Type B pancreatic cell (in vitro differentiated cells): ENCODE results near the gene PPIH. TPM values are rescaled to one million over a fixed set of nuclear protein-coding genes. Genes with fewer than 3 reads are reported as not detected.
"Not testable (repeated sequence)": the region's sequence is repeated elsewhere in the genome, so short reads cannot be mapped to it uniquely, and the experiment has no call there.

Experiments
- DNase-seq: peaks from one replicate; pipeline ENCODE4 v3.0.0; 2021; ENCODE audit warnings: mixed read lengths; ENCODE audit not compliant: unreplicated experiment; ENCODE audit errors: extremely low spot score
- H3K27ac Mint-ChIP-seq: 2 replicates; pipeline ENCODE4 v1.8.0; 2021; ENCODE audit warnings: mild to moderate bottlenecking, mixed read lengths
- H3K27me3 Mint-ChIP-seq: 2 replicates; pipeline ENCODE4 v1.8.0; 2021; ENCODE audit warnings: mixed read lengths
- H3K36me3 Mint-ChIP-seq: 2 replicates; pipeline ENCODE4 v1.8.0; 2021; ENCODE audit warnings: mixed read lengths
- H3K4me1 Mint-ChIP-seq: one replicate; pipeline ENCODE4 v1.8.0; 2021; ENCODE audit warnings: mixed read lengths; ENCODE audit not compliant: unreplicated experiment
- H3K4me3 Mint-ChIP-seq: 2 replicates; pipeline ENCODE4 v1.8.0; 2021; ENCODE audit warnings: mild to moderate bottlenecking, mixed read lengths
- H3K9me3 Mint-ChIP-seq: 2 replicates; pipeline ENCODE4 v1.8.0; 2021; ENCODE audit warnings: mixed read lengths
- total RNA-seq: library from RNA; stranded (reverse); gene quantifications from 2 replicates; pipeline ENCODE4 v1.2.1, GENCODE V29; 2021; ENCODE audit warnings: low replicate concordance
- TF ChIP-seq, protein P1 (sequence below): fragments of 200-600 bp; sonication (generic); conservative IDR thresholded peaks from 2 replicates; pipeline ENCODE4 v1.5.0; 2021; ENCODE audit warnings: antibody characterized with exemption, mild to moderate bottlenecking

PPIH gene
- total RNA-seq, 1 donor from 2014 or later = 58.9 TPM

DNA sequence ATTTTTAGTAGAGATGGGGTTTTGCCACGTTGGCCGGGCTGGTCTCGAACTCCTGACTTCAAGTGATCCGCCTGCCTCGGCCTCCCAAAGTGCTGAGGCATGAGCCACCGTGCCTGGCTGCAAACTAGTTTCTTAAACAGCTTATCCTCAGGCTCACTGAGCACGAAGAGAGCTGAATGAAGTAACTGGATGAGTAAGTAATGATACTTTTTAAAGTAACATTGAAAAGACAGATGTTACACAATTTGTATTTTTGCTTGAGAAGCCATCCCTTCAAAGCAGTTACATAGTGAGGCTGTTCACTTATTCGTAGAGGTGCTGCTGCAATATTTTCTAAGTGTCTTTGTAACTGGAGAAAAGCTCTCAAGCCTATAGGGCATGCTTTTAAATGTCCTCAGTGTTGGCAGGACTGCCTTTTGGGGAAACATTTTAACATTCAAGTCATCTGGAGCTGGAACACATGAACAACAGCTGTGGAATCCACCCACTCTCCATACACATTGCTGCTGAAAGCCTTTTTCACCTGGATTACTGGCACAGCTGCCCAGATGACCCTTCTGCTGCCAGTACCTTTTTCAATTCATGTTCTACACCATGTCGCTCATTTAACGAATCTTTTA, 21.3 kb downstream of the PPIH start:
- Mint-ChIP-seq H3K27me3 (no peaks in the 10 kb centered on the region), H3K36me3 (peaks cover 12% of the 10 kb centered on the region), H3K4me3 (peak overlapping the region; percentile 96), H3K4me1 (peaks cover 23% of the 10 kb centered on the region), H3K9me3 (no peaks in the 10 kb centered on the region), H3K27ac (no peak overlapping the region)
- no peak for DNase-seq
- TF ChIP-seq, protein P1, sequence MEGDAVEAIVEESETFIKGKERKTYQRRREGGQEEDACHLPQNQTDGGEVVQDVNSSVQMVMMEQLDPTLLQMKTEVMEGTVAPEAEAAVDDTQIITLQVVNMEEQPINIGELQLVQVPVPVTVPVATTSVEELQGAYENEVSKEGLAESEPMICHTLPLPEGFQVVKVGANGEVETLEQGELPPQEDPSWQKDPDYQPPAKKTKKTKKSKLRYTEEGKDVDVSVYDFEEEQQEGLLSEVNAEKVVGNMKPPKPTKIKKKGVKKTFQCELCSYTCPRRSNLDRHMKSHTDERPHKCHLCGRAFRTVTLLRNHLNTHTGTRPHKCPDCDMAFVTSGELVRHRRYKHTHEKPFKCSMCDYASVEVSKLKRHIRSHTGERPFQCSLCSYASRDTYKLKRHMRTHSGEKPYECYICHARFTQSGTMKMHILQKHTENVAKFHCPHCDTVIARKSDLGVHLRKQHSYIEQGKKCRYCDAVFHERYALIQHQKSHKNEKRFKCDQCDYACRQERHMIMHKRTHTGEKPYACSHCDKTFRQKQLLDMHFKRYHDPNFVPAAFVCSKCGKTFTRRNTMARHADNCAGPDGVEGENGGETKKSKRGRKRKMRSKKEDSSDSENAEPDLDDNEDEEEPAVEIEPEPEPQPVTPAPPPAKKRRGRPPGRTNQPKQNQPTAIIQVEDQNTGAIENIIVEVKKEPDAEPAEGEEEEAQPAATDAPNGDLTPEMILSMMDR = no peak

DNA sequence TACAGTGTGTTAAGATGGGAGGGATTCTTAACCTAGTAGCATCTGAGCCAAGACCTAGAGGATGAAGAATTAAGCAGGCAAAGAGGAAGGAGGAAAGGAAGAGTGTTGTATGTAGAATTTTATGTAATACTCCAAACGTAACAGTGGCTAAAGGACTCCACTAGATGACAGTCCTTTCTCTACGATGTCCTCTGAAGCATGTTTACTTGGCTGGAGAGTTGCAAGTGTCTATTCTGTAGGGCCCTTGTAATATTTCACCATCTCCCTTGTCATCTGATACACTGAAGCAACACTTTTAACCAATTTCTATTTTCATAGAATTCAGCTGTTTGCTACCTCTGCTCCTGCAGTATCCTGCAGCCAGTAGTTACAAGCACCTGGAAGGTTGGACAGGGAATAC, 21.8 kb downstream of the PPIH start:
- peaks cover 17% of the 10 kb centered on the region for H3K36me3 Mint-ChIP-seq
- no peaks in the 10 kb centered on the region for H3K9me3 Mint-ChIP-seq
- H3K27me3 Mint-ChIP-seq = no peaks in the 10 kb centered on the region
- peaks cover 29% of the 10 kb centered on the region for H3K4me1 Mint-ChIP-seq
- TF ChIP-seq, protein P1 = no peak
- no peak for DNase-seq
- H3K4me3 Mint-ChIP-seq = peak overlapping the region; percentile 96
- no peak overlapping the region for H3K27ac Mint-ChIP-seq

- Mint-ChIP-seq H3K36me3 (peaks cover 21% of the 10 kb centered on the region), H3K4me1 (peaks cover 38% of the 10 kb centered on the region), H3K4me3 (peak overlapping the region; percentile 96), H3K27ac (peak overlapping the region; percentile 99), H3K9me3 (no peaks in the 10 kb centered on the region), H3K27me3 (no peaks in the 10 kb centered on the region)
- no peak for DNase-seq
- TF ChIP-seq, protein P1 = no peak
These were observed 22.9 kb downstream of the PPIH start for GRCh38 chr1:42680921-42681683.

GRCh38 chr1:42681741-42682483, 23.7 kb downstream of the PPIH start, which contains the start of gene YBX1:
Gene YBX1, plus strand, starts transcription at chr1:42682418. Its CDS starts 148 bp downstream, at chr1:42682566.
- Mint-ChIP-seq H3K9me3 (no peaks in the 10 kb centered on the region), H3K27me3 (no peaks in the 10 kb centered on the region), H3K4me3 (peak within 1 kb of the TSS; percentile 96), H3K36me3 (peaks cover 21% of the 10 kb centered on the region), H3K4me1 (peaks cover 42% of the 10 kb centered on the region), H3K27ac (peak within 1 kb of the TSS; percentile 99)
- DNase-seq = peak; percentile 96
- TF ChIP-seq, protein P1 = no peak

- Mint-ChIP-seq H3K27ac (peak overlapping the region; percentile 99), H3K4me3 (peak overlapping the region; percentile 96), H3K4me1 (peaks cover 44% of the 10 kb centered on the region), H3K36me3 (peaks cover 21% of the 10 kb centered on the region)
- not testable (repeated sequence) for H3K27me3 Mint-ChIP-seq, H3K9me3 Mint-ChIP-seq, DNase-seq
These were observed 24.2 kb downstream of the PPIH start for GRCh38 chr1:42682484-42682738.
